HCT116 (cell line): ENCODE data around the gene NOXRED1.

ENCODE experiments used
- CTCF ChIP-seq, 3 experiments: fragments of 200-600 bp in 1 of 3; sonication (generic) in 1 of 3; IDR thresholded peaks in 2 of 3; conservative IDR thresholded peaks in 1 of 3; 2 replicates each; pipeline ENCODE4 v1.5.1; 2012 to 2017; ENCODE audit warnings: low read depth in 2 of 3, low read length in 2 of 3, antibody characterized with exemption in 1 of 3, borderline replicate concordance in 1 of 3, control low read depth in 1 of 3, mild to moderate bottlenecking in 1 of 3, mixed read lengths in 1 of 3, mixed run types in 1 of 3, moderate library complexity in 1 of 3; ENCODE audit not compliant: insufficient read depth in 1 of 3
- POLR2A ChIP-seq: IDR thresholded peaks from 2 replicates; pipeline ENCODE4 v1.7.0; 2011; ENCODE audit warnings: borderline replicate concordance; ENCODE audit not compliant: insufficient read depth, insufficient read length; ENCODE audit errors: extremely low read depth
- POLR2AphosphoS5 ChIP-seq: IDR thresholded peaks from 2 replicates; pipeline ENCODE4 v1.6.1; 2011; ENCODE audit warnings: mild to moderate bottlenecking, low read depth, low read length, moderate library complexity

- TF ChIP-seq CTCF (IDR thresholded peaks at IDR 0.05 in 2 of 3, conservative IDR thresholded peaks at IDR 0.05 in 1 of 3; ENCODE audit: borderline replicate concordance in 1 of 3, insufficient read depth in 1 of 3, low read depth in 2 of 3, low read length in 2 of 3) = no peak
- TF ChIP-seq POLR2AphosphoS5 = no peak
- no peak for TF ChIP-seq POLR2A
These were observed 67.5 kb downstream of the NOXRED1 start for GRCh38 chr14:77355811-77356210.
